Measurements from ENCODE around the gene ZNF695. TPM values are rescaled to one million over a fixed set of nuclear protein-coding genes. Genes with fewer than 3 reads are reported as not detected.
A peak's percentile ranks its signal among the peaks of the same experiment; 100 is the strongest.

Gene ZNF695
- total RNA-seq, 1 donor from 2014 or later, result not detected

- DNase-seq, result no peak
- ATAC-seq, result no peak
- intact Hi-C loops (cut with micrococcal nuclease), result loop anchor here (10.0 kb wide), 1 partner anchor 65 kb away; no protein-coding TSS in a partner anchor
Observed at GRCh38 chr1:246969621-246970020, 38.2 kb downstream of the ZNF695 start.

DNA sequence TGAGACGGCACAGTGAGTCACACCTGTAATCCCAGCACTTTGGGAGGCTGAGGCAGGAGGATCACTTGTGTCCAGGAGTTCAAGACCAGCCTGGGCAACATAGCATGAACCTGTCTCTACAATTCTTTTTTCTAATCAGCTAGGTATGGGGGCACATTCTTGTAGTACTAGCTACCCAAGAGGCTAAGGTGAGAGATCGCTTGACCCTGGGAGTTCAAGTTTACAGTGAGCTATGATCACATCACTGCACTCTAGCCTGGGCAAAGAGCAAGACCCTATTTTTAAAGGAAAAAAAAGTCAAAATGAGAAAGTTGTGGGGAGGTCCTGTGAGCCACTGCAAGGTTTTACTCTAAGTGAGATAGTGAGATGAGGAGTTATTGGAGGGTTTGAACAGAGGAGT lies 41.4 kb downstream of the ZNF695 start:
- intact Hi-C loops (cut with micrococcal nuclease), result no loop called here
- ATAC-seq (no peak), DNase-seq (no peak)

DNA sequence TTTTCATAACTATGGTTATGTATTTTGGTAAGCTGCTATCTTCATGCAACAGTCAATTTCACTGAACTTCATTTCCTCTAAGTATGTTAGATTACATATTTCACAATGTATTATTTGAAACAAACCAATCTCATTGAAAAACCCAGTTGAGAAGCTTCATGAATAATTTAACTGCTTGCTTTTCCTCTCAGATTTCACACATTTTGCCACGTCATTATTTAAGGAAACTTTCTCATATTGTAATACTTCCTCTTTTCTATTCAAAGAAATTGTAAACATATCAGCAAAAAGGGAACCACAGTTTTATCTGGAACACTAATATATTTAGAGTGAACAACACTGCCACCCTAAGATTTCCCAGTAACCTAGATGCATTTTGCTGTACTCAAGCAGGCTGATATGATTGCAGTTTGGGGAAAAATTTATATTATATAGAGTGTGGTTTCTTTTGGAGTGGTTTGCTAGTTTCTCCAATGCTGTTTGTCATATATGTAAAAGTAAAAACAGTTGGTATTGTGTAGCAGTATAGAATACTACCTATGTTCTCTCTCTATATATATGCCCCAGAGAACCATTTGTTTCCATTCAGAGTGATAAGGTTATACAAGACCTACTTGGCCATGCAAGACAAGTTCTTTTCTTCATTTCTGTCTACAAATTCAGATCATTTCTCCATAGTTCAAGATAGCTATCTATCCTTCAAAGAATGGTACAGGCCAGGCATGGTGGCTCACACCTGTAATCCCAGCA lies 47.7 kb downstream of the ZNF695 start:
- intact Hi-C loops (cut with micrococcal nuclease), result no loop called here
- DNase-seq (no peak), ATAC-seq (peak; percentile 47)

DNA sequence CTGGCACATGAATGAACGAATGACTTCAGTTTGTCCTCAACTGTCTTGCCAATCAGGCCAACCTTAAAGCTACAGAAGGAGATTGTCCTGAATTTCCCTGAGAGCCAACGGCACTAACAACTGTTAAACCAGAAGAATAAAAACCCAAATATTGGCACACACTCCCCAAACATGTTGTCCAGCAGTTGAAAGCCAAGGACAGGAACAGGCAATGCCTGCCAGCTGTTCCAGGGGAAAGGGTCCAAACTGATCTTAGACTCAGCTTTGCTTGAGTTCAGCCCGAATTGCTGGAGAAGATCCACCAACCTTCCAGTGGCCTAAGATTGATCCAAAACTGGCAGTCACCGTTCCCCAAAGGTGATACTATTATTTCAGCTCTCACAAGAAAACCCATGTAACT lies 53.7 kb downstream of the ZNF695 start:
- intact Hi-C loops (cut with micrococcal nuclease), result no loop called here
- peak; percentile 76 for ATAC-seq
- DNase-seq, result no peak

- ATAC-seq, result no peak
- intact Hi-C loops (cut with micrococcal nuclease), result no loop called here
- DNase-seq, result no peak
Observed at GRCh38 chr1:246951413-246951812, 56.4 kb downstream of the ZNF695 start.

DNA sequence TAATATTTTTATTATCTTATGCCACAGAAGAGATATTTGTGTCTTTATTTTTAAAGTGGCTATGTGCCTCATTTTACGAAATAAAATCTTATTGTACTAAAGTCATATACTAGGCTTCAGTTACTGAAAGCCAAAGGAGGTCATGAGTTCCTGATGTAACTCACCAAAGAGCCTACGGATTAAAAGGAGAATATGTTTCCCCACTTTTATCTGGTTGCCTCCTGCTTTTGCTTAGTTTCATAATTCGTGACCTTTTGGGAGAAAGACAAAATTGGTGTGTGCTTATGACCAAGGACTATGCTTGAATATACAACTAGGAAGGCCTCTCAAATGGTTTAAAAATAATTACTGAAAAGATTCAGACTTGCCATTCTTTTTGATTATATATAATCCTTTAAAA lies 57.9 kb downstream of the ZNF695 start:
- DNase-seq (no peak), ATAC-seq (no peak)
- intact Hi-C loops (cut with micrococcal nuclease), result no loop called here

GRCh38 chr1:246947255-246947654 lies 60.6 kb downstream of the ZNF695 start:
- ATAC-seq (peak; percentile 96), DNase-seq (peak; percentile 49)
- intact Hi-C loops (cut with micrococcal nuclease), result no loop called here

- DNase-seq (no peak), ATAC-seq (no peak)
- intact Hi-C loops (cut with micrococcal nuclease), result no loop called here
Observed at GRCh38 chr1:246946366-246946765, 61.5 kb downstream of the ZNF695 start.

Other genes starting within 250 kb of the ZNF695 start
- 21.9 TPM for gene AHCTF1, start 76.1 kb downstream of the ZNF695 start, total RNA-seq
- 1.5 TPM for gene ZNF670, start 70.8 kb upstream of the ZNF695 start, total RNA-seq
- 3.7 TPM for gene ZNF669, start 96.3 kb upstream of the ZNF695 start, total RNA-seq
- 7.3 TPM for gene ZNF124, start 164.0 kb upstream of the ZNF695 start, total RNA-seq
- not detected for gene VN1R5, start 248.0 kb upstream of the ZNF695 start, total RNA-seq

Measured in left ventricle myocardium superior (tissue), 1 donor.